ENCODE results near the gene TBX10. TPM values are rescaled to one million over a fixed set of nuclear protein-coding genes. Genes with fewer than 3 reads are reported as not detected.

Gene TBX10
- total RNA-seq, 1 experiment from 2014 or later: not detected

- no peaks in the 10 kb centered on the region for H4K20me1 ChIP-seq (ENCODE audit: control insufficient read depth, insufficient read depth, insufficient read length)
- H3K4me2 ChIP-seq (ENCODE audit: insufficient read depth, insufficient read length, low read length): peak overlapping the region; percentile 11
- H4K91ac ChIP-seq (ENCODE audit: insufficient read length, low read depth, low read length): no peak overlapping the region
- Mint-ChIP-seq H3K9me3 (peaks cover 0 to 2% of the 10 kb centered on the region in 2 experiments; a peak in 2 of 5 replicates), H3K27me3 (ENCODE audit: low read depth) (peaks cover 27% of the 10 kb centered on the region), H3K27ac (peak overlapping the region in 1 of 3 experiments; percentile 15; a peak in 1 of 7 replicates), H3K4me3 (peak overlapping the region in 1 of 2 experiments; percentile 34; a peak in 2 of 5 replicates), H3K36me3 (ENCODE audit: insufficient read depth in 1 of 3, low read depth in 3 of 3) (peaks cover 12 to 31% (median 26%) of the 10 kb centered on the region in 3 experiments), H3K4me1 (peaks cover 35 to 42% of the 10 kb centered on the region in 2 experiments)
- H3K23ac ChIP-seq (ENCODE audit: insufficient read length, low read depth, low read length): no peak overlapping the region
- no peak overlapping the region for H4K8ac ChIP-seq (replicated peaks; ENCODE audit: insufficient read length, low read depth, low read length)
- no peak overlapping the region for H2BK12ac ChIP-seq (ENCODE audit: insufficient read length, low read depth, low read length)
- peak; percentile 84 for TF ChIP-seq CTCF (conservative IDR thresholded peaks at IDR 0.05)
- H4K5ac ChIP-seq (ENCODE audit: insufficient read length, low read depth, low read length): no peak overlapping the region
- H2BK120ac ChIP-seq (ENCODE audit: low read depth, low read length, poor library complexity, severe bottlenecking): no peak overlapping the region
- H3K18ac ChIP-seq (ENCODE audit: insufficient read length, low read depth, low read length): no peak overlapping the region
- no peak overlapping the region for H2AK5ac ChIP-seq (ENCODE audit: insufficient read length, low read length)
- no peak overlapping the region for H3K56ac ChIP-seq (ENCODE audit: insufficient read length, low read depth, low read length)
- H3K9me3 ChIP-seq (ENCODE audit: control insufficient read depth, low read depth, low read length): no peaks in the 10 kb centered on the region
- no CpG with 5 or more reads among the region's 23 CpGs for WGBS (ENCODE audit: extremely low coverage, insufficient read length, low lambda C conversion rate)
- H2AFZ ChIP-seq (ENCODE audit: low read length): no peak overlapping the region
- no peak overlapping the region for H3T11ph ChIP-seq (ENCODE audit: low read length)
- peaks cover 7% of the 10 kb centered on the region; the same call in 1 of the 2 replicates for H3K4me1 ChIP-seq (ENCODE audit: insufficient read depth, low read length)
- H2BK20ac ChIP-seq (ENCODE audit: low read depth, low read length, poor library complexity, severe bottlenecking): no peak overlapping the region
- DNase-seq: peak; percentile 86
- no peak overlapping the region for H2BK15ac ChIP-seq (ENCODE audit: low read depth, low read length)
- no peak overlapping the region for H3K9ac ChIP-seq (ENCODE audit: extremely low read depth, insufficient read length, low read length)
- no peaks in the 10 kb centered on the region for H3K79me2 ChIP-seq (ENCODE audit: insufficient read depth, low read length)
- H3K27ac ChIP-seq (ENCODE audit: insufficient read length, low read depth, low read length): no peak overlapping the region
- no peak overlapping the region for H3K4ac ChIP-seq (ENCODE audit: low read depth, low read length)
- H3K23me2 ChIP-seq (ENCODE audit: insufficient read length, low read depth, low read length, poor library complexity, severe bottlenecking): no peaks in the 10 kb centered on the region
- no peak overlapping the region for H2BK5ac ChIP-seq (ENCODE audit: insufficient read length, low read length)
- H3K79me1 ChIP-seq (ENCODE audit: insufficient read depth, low read depth, low read length, poor library complexity, severe bottlenecking): no peaks in the 10 kb centered on the region
- H3K27me3 ChIP-seq (ENCODE audit: insufficient read depth, low read length): peaks cover 3% of the 10 kb centered on the region; the same call in 1 of the 2 replicates
- no peak overlapping the region for H3K14ac ChIP-seq (ENCODE audit: insufficient read depth, low read length)
Observed at GRCh38 chr11:67613960-67614715, 25.4 kb downstream of the TBX10 start.

Measured in H9 (cell line).